Hepatocyte (in vitro differentiated cells): ENCODE data around the gene GMDS.

Experiments used
- CTCF ChIP-seq: fragments of 200-600 bp; sonication (generic); IDR thresholded peaks from 2 replicates; pipeline ENCODE4 v1.5.1; 2016; ENCODE audit warnings: antibody characterized with exemption, mild to moderate bottlenecking; ENCODE audit not compliant: poor library complexity
- EZH2 ChIP-seq: fragments of 200-600 bp; sonication (generic); IDR thresholded peaks from 2 replicates; pipeline ENCODE4 v1.6.1; 2016; ENCODE audit warnings: antibody characterized with exemption, mild to moderate bottlenecking, borderline replicate concordance

GRCh38 chr6:2247664-2248063, 2.3 kb upstream of the GMDS start:
- TF ChIP-seq CTCF (no peak), EZH2 (no peak)
